ENCODE data around the gene KCNG2. TPM values are rescaled to one million over a fixed set of nuclear protein-coding genes. Genes with fewer than 3 reads are reported as not detected.

KCNG2 gene
- total and polyA plus RNA-seq, 2 of the 8 experiments (the other 6 are each of a cell fraction or from before 2014, with no cell fraction given): 0.19 to 0.74 TPM

GRCh38 chr18:79795446-79795845, 2.3 kb upstream of the KCNG2 start:
- H3K79me1 ChIP-seq (ENCODE audit: low read depth, low read length): no peaks in the 10 kb centered on the region
- no peak overlapping the region for H2BK12ac ChIP-seq (ENCODE audit: low read depth, low read length)
- peaks cover 0 to 12% (median 5%) of the 10 kb centered on the region in 4 experiments; a peak in 5 of 7 replicates for H3K4me1 ChIP-seq (replicated peaks in 1 of 4; ENCODE audit: control insufficient read depth in 3 of 4, insufficient read depth in 4 of 4, low read length in 3 of 4)
- H3K36me3 ChIP-seq (ENCODE audit: control insufficient read depth in 2 of 4, insufficient read depth in 4 of 4, low read length in 3 of 4): no peaks in the 10 kb centered on the region
- H3K14ac ChIP-seq (ENCODE audit: insufficient read length): no peak overlapping the region
- H3K23me2 ChIP-seq (ENCODE audit: low read depth, low read length): peaks cover 8% of the 10 kb centered on the region; the same call in 1 of the 2 replicates
- TF ChIP-seq SRF (IDR thresholded peaks at IDR 0.05; ENCODE audit: low read depth, low read length): no peak
- no peak for TF ChIP-seq JUND (IDR thresholded peaks at IDR 0.05; ENCODE audit: low read length)
- no peak for TF ChIP-seq SIN3A (conservative IDR thresholded peaks at IDR 0.05 in 1 of 2, IDR thresholded peaks at IDR 0.05 in 1 of 2; ENCODE audit: low read depth in 1 of 2, low read length in 2 of 2)
- WGBS, 2 experiments (ENCODE audit: extremely low coverage in 1 of 2, insufficient coverage in 1 of 2, insufficient read length in 1 of 2, insufficient replicate concordance in 2 of 2, low coverage in 1 of 2, low lambda C conversion rate in 2 of 2, missing lambda C conversion rate in 1 of 2): 95% methylated on average over 17 of the region's 19 CpGs; no CpG with 5 or more reads in 1 of the 2 experiments
- no peak for FAIRE-seq
- H2AK5ac ChIP-seq (ENCODE audit: low read depth, low read length): no peak overlapping the region
- no peak overlapping the region for H3K27ac ChIP-seq (ENCODE audit: low read depth, low read length)
- H4K20me1 ChIP-seq (replicated peaks in 1 of 2; ENCODE audit: control insufficient read depth in 1 of 2, insufficient read depth in 2 of 2, low read length in 2 of 2): peaks cover 1 to 6% of the 10 kb centered on the region in 2 experiments
- H4K5ac ChIP-seq (ENCODE audit: insufficient read length, low read depth, low read length): no peak overlapping the region
- H3K9me3 ChIP-seq (ENCODE audit: insufficient read depth in 2 of 2, low read depth in 1 of 2, low read length in 1 of 2): no peaks in the 10 kb centered on the region
- no peak overlapping the region for H3K4me2 ChIP-seq (ENCODE audit: insufficient read depth in 1 of 2, low read depth in 2 of 2, low read length in 2 of 2)
- no peak overlapping the region for H2AFZ ChIP-seq (ENCODE audit: low read length)
- POLR2A ChIA-PET (ENCODE audit: partially characterized antibody): no interaction called here
- no peak overlapping the region for H4K8ac ChIP-seq (ENCODE audit: extremely low read depth, insufficient read depth, low read length)
- CTCF ChIA-PET (ENCODE audit: partially characterized antibody): no interaction called here
- H2BK20ac ChIP-seq (ENCODE audit: low read length): no peak overlapping the region
- no peak overlapping the region for H2BK5ac ChIP-seq (ENCODE audit: low read depth, low read length)
- H3K9ac ChIP-seq (replicated peaks in 1 of 4; ENCODE audit: extremely low read depth in 1 of 4, low read depth in 3 of 4, low read length in 3 of 4): no peak overlapping the region
- no peak overlapping the region for H2BK15ac ChIP-seq (ENCODE audit: low read length)
- no peaks in the 10 kb centered on the region for H3K79me2 ChIP-seq (ENCODE audit: control insufficient read depth in 1 of 2, insufficient read depth in 2 of 2, low read length in 2 of 2)
- H3K23ac ChIP-seq (ENCODE audit: insufficient read length): no peak overlapping the region
- no peak overlapping the region for H3K4ac ChIP-seq (replicated peaks; ENCODE audit: insufficient read length, low read depth, low read length)
- H2BK120ac ChIP-seq (replicated peaks; ENCODE audit: low read depth, low read length): no peak overlapping the region
- no peak overlapping the region for H3K4me3 ChIP-seq (ENCODE audit: extremely low read depth in 1 of 4, insufficient read depth in 2 of 4, low read depth in 3 of 4, low read length in 4 of 4)
- no peak for DNase-seq (ENCODE audit: low read depth in 1 of 2, low spot score in 2 of 2)
- peaks cover 22 to 43% (median 39%) of the 10 kb centered on the region in 4 experiments for H3K27me3 ChIP-seq (replicated peaks in 1 of 4; ENCODE audit: control insufficient read depth in 3 of 4, extremely low read depth in 1 of 4, insufficient read depth in 3 of 4, low read length in 3 of 4)
- H3K56ac ChIP-seq (replicated peaks; ENCODE audit: insufficient read length, low read depth, low read length): no peak overlapping the region
- H3K18ac ChIP-seq (ENCODE audit: extremely low read depth, low read length): no peak overlapping the region
- no peak overlapping the region for H4K91ac ChIP-seq (replicated peaks; ENCODE audit: insufficient read length, low read length)

All from H1 (cell line).